HG02571 (cell line): ENCODE measurements around the gene KCTD21.

Experiments
- ATAC-seq: cut with Tn5 transposase; IDR thresholded peaks from one replicate; pipeline ENCODE4 v1.9.1; 2021; ENCODE audit warnings: mild to moderate bottlenecking, moderate library complexity; ENCODE audit not compliant: unreplicated experiment

Gene KCTD21

GRCh38 chr11:78219493-78220217, 31.2 kb upstream of the KCTD21 start:
- no peak for ATAC-seq

- no peak for ATAC-seq
Measured at GRCh38 chr11:78218707-78219492, 30.5 kb upstream of the KCTD21 start.

- no peak for ATAC-seq
Measured at GRCh38 chr11:78217650-78218541, 29.5 kb upstream of the KCTD21 start.

GRCh38 chr11:78216571-78217287, 28.3 kb upstream of the KCTD21 start:
- ATAC-seq = no peak

- no peak for ATAC-seq
Measured at GRCh38 chr11:78216021-78216420, 27.6 kb upstream of the KCTD21 start.

GRCh38 chr11:78214331-78215194, 26.1 kb upstream of the KCTD21 start:
- no peak for ATAC-seq

- ATAC-seq = no peak
Measured at GRCh38 chr11:78213526-78214330, 25.3 kb upstream of the KCTD21 start.

GRCh38 chr11:78212586-78213371, 24.4 kb upstream of the KCTD21 start:
- no peak for ATAC-seq

GRCh38 chr11:78211565-78211964, 23.1 kb upstream of the KCTD21 start:
- ATAC-seq = no peak

- no peak for ATAC-seq
Measured at GRCh38 chr11:78210000-78210608, 21.7 kb upstream of the KCTD21 start.

- no peak for ATAC-seq
Measured at GRCh38 chr11:78209478-78209877, 21.1 kb upstream of the KCTD21 start.

GRCh38 chr11:78208257-78209165, 20.1 kb upstream of the KCTD21 start:
- no peak for ATAC-seq

GRCh38 chr11:78207532-78208256, 19.3 kb upstream of the KCTD21 start:
- no peak for ATAC-seq

GRCh38 chr11:78205691-78206090, 17.3 kb upstream of the KCTD21 start:
- no peak for ATAC-seq

GRCh38 chr11:78205256-78205655, 16.8 kb upstream of the KCTD21 start:
- no peak for ATAC-seq

GRCh38 chr11:78203184-78203583, 14.8 kb upstream of the KCTD21 start:
- no peak for ATAC-seq
